H4 (cell line): ENCODE data around the gene EDAR. TPM values are rescaled to one million over a fixed set of nuclear protein-coding genes. Genes with fewer than 3 reads are reported as not detected.

Source experiments
- DNase-seq: peaks from one replicate; pipeline ENCODE4 v3.0.0-alpha.2; 2015; ENCODE audit warnings: low spot score
- total RNA-seq: library from RNA; depleted of rRNA; stranded (reverse); fragments of >200 nt; shearing (Covaris generic); gene quantifications from 2 replicates; pipeline ENCODE4 v1.2.3, GENCODE V29; 2014

The EDAR gene
- total RNA-seq, 1 experiment from 2014 or later: not detected

DNA sequence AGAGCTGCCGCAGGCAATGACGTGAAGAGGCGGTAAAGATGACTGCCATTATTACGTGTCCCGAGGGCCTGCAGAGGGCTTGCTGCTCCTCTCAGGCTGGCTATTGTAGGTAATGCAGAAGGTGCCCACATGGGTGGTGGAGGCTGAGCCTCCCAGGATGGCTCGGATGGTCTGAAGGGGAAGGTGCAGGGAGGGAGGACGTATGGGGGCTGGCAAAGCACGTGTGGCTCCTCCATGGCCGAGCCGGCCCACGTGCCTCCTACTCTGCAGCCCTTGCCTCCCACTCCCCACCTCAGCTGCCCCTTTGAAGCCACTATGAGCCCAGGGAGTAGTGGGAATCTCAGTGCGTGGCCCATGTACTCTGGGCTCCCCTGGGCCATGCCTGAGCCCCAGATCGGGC is 48.9 kb downstream of the EDAR start:
- no peak for DNase-seq

DNA sequence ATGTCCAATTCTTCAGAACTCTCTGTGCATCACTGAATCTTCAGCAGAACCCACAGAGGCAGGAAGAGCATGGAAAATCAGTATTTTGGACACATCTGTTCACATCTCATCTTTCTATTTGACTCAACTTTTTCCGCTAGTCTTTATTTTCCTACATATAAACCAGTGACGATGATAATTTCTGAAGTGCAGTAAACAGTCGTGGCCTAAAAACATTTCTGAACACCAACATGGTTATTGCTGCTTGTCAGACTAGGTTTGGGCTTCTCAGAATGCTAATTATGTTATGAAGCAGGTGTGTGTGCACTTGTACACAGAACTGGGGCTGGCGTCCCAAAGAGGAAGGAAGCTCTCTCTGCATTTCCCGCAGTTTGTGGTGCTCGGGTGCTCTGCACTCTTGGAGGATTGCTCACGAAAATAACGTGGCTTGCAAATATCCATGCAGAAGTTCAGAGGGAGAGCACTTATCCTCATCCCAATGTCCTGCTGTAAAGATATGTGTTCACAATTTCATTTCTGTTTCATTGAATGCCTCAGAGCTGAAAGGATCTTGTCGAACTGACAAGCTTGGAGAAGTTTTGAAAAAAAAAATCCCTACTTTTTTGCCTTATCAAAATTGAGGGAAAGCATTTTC is 50.8 kb downstream of the EDAR start:
- DNase-seq: no peak

DNA sequence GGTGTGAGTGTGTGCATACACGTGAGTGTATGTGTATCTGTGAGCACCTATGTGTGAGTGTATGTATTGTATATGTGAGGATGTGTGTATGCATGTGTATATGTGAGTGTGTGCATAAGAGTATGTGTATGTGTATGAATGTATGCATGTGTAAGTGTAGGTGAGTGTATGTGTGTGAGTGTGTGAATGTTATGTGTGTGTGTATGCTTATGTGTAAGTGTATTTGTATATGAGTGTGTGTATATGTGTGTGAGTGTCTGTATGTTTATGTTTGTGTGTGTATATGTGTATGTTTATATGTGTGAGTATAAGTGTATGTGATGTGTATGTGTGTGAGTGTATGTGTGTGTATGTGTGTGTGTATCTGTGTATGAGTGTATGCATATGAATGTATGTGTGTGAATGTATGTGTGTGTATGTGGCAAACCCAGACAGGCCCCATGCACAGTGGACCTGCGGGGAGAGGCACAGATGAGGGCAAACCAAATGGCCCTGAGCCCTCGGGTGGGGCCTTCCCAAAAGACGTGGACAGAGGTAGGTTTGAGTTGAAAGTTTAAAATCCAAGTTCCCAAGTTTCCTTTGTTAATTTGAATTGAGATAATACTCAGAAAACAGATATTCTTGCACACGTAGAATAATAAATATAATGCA is 51.5 kb downstream of the EDAR start:
- no peak for DNase-seq

DNA sequence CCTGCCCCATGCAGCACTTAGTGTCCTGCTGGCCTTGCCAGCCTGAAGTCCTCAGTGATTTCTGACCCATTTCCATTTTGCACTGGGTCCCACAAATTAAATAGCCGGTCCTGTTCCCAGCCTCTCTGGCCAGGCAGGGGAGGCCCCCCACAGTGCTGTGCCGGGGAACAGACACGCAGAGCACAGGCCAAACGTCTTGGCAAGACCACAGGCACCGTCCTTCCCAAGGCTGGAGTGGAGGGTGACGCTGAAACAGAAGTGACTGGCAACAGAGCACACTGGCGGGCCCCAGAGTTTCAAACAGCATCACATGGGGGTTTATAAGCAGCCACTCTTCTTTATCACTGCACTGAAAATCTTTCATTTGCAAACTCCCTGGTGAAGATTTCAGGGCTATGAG is 52.2 kb downstream of the EDAR start:
- DNase-seq: no peak

DNA sequence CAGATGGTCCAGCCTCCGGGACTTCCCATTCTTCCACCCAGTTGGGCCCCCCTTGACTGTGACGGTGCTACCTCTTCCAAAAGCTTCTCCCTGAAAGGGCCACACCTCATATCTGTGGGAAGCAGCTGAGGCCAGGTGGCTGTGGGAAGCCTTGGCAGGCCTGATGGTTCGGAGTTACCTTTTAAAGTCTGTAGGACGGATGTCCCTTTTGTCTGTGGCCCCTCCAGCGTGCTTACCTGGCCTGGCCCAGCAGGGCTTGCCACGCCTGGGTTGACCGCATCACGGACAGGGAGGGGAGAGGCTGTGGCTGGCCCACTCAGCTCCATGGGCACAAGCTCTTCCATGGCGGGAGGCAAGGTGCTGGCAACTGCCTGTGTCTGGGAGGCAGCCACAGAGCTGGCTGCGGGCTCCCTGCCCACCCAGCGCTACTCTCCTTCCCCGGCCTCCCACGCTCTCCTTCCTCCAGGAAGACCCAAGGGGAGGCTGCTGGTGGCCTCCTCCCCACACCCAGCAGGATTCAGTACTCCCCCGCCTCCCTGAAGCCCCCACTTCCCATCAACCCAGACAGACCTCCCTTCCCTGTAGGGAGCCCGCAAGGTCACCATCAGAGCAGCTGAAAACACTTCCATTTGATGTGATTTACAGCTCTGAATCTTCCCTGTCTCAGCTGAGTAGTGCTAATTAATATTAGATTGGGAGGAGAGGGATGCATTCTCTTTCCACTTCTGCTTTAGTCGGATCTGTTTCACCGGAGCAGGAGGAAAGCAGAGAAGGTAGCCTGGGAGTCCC is 52.8 kb downstream of the EDAR start:
- DNase-seq: no peak

DNA sequence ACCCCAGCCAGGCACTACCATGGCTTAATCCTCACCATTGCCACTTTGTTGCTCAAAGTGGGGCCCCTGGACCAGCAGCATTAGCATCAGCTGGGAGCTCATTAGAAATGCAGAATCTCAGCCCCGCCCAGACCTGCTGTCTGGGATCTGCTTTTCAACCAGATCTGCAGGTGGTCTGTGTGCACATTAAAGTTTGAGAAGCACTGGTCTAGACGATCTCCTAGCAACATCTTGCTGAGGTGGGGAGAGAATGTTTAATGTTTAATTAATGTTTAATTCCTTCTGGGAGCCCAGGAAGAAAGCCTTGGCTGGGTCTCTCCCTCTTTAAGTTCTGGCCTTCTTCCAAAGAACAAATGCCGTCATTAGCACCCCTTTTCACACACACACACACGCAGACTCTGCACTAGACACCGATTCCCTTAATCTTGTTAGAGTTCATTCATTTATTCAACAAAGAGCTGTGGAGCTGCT is 53.7 kb downstream of the EDAR start:
- no peak for DNase-seq

DNA sequence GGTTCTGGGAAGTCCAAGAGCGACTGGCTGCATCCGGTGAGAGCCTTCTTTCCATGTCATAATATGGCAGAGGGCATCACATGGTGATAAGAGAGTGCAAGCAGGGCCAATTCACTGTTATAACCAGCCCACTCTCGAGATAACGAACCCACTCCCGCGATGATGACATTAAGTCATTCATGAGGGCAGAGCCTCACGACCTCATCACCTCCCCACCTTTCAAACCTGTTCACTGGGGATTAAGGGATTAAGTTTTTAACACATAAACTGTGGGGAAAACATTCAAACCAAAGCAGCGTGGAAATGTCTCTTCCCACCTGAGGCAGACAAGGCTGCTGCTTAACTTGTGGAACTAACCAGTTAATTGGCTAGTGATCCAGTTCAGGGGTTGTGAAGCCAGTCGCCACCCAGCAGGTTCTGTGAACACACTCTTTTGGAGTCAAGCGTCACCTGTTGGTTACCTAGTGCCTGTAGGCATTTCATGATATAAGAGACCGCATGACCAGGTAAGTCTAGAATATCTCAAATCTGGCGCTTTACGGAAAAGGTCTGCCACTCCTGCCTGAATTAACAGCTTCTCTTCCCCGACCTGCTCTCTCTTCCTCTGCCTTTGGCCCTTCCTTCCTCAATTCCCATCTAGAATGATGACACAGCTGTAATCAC is 54.3 kb downstream of the EDAR start:
- DNase-seq: no peak

DNA sequence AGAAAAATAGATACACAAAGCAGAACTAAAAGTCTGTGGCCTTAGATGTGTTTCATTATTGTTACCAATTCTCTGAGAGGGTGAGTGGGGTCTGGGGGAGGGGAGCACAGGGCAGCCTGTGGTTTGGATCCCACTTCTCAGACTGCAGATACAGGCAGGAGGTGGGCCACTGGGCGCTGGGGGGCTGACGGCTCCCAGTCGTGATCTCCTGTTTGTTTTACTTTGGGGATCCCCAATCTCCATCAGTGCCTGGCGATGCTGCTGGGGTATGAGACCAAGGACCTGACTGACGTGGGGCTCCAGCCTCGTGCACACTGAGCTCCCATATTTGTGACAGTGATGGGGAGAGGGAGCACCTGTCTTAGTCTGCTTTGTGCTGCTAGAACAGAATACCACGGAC is 54.9 kb downstream of the EDAR start:
- no peak for DNase-seq

DNA sequence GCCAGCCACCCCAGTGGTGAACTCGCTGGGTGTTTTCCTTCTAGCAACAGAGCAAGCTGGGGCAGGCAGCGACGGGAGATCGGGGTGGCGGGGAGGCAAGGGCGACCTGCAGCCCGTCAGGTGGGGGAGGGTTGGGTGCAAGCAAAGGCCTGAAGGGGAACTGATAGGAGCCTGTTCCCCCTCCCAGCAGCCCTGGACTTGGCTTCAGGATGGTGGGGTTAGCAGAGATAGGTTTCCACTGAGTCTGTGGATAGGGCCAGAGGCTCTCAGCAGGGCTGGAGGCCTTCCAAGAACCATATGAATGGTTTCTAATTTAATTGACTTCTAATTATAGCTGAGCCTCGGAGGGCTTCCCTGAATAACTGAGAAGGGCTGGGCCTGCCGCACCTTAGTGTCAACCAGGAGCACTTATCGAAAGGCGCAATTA is 55.3 kb downstream of the EDAR start:
- no peak for DNase-seq

DNA sequence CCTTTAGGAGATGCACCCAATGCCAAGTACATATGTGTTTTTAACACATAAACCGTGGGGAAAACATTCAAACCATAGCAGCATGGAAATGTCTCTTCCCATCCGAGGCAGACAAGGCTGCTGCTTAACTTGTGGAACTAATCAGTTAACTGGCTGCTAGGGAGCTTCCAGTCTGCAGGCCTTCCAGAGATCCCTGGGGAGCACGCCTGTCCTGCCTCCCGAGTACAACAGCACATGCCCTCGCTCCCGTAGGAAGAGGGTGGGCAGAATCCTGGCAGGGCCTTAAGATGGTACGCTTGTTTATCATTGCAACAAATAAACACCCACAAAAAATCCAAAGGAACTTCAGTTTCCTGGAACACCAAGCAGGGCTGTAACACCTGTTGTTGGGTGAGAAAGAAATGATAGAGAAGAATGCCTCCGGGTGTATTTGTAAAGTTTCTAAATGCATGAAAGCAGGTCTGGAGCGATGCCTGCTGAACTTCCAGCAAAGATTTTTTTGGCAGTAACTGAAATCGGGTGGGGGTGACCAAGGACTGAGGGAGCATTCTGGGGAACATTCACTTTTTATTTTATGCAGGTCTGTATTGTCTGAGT is 56.2 kb downstream of the EDAR start:
- DNase-seq: no peak

DNA sequence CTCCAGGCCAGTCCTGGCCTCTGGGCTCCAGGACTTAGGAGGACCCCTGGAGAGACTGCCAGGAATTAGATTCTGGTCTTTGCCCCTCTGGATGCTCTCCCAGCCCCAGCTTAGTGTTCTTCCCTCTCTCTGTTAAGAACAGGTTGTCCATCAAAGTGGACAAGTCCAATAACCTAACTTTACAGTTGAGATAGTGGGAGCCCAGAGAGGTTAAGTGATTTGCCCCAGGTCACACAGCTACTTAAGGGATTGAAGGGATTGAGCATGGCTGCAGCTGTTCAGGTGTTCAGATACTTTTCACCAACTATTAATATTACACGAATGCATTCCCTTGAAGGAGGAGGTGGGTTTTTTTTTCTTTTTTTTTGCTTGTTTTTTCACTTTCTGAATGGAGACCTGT is 57.6 kb downstream of the EDAR start:
- no peak for DNase-seq

DNA sequence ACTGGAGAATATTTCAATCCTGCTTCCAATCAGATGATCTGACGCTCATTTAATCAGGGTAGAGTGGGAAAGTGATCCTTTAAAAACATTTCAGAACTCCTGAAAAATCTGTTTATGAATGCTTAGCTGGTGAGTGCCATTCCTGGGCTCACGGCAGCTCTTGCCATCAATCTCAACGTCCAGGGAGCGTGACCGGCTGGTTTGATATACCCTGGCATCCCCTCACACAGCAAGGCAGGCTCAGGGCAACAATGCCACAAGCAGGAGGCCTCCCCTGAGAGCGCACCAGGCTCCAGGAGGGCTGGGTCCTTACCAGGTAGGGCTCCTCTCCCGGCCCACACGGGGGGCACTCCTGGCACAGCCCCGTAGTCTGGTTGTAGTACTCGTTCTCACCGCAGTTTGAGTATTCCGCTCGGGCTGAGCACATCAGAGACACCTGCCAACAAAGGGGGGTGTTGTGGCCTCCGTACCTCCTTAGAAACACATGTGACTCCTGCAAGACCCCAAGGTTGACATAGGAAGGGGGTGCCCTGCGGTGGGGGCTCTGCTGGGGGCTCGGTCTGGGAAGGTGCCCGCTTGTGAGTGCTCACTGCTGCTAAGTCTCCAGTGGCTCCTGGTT is 59.1 kb downstream of the EDAR start:
- no peak for DNase-seq

DNA sequence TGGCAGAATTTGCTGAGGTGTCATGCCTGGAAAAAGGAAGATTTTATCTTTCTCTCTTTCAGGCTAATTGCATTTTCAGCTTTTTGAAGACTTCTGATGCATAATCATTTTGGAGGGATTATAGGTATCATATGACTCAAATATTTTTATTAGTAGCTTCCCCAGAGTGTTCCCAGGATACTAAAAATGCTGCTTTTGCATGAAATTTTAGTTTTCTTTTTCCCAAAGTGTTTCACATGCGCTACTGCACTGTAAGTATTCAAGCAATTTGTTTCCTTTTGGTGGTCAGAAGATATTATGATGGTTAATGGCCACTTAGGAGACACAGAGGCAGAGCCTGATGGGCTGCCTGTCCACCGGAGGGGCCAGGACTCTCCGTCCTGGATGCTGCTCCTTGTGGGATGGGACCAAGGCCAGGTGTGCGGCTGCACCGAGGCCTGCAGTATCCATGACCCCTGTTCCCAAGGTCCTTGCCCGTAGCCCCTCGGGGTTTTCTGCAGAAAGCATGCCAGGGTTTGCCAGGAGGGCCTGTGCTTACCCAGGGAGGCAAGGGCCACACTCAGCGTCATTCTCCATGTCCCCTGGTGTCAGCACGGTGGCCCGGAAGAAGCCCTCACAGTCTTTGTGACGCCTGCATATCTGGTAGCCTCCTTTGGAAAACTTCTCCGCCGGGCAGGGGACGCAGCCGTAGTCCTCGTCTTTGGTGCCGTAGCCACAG is 60.2 kb downstream of the EDAR start:
- DNase-seq: no peak

DNA sequence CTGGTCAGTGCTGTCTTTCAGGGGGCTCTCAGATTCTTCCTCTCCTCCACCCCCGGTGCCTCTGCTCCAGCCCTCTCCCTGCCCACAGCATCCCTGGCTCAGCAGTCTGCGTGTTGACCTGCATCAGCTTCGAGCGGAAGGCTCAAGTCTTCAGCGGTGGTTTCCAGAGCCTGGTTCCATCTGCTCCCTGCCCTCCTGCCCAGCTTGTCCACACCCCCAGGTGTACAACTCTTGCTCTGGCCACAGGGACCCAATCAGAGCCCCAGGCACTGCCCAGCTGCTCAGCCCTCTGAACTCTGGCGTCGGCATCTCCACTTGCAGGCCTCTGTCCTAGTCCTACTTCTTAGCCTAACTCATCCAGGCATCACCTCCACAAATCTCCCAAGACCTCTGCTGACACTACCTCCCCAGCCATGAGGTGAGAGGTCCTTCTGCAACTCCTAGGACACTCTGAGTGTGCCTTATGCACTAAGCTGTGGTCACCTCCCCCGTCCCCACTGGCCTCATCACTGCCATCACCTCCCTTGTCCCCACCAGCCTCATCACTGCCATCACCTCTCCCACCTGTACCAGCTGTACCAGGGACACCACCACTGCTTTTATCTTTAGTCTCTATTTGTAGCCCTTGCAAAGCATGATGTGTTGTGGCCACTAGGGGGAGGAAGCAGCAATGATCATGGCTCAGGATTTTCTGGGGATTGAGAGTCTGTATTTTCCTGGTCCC is 60.9 kb downstream of the EDAR start:
- peak; percentile 57 for DNase-seq

DNA sequence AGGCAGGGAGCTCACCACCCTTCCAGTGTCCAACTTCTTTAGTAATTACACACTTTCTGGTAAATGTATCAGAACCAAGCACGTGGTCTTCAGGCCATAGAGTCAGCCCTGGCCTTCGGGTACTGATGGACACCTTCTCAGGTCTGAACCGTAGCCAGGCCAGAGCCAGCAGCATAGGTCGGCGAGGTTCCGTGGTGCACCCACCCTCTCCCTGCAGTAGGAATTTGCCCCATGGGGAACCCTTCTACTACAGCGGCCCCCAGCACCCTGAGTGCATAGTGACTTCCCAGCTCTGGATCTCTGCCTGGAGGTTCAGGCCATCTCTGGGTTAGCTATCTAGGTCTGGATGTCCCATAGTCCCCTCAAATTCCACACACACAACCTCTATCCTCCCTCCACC is 61.6 kb downstream of the EDAR start:
- no peak for DNase-seq

DNA sequence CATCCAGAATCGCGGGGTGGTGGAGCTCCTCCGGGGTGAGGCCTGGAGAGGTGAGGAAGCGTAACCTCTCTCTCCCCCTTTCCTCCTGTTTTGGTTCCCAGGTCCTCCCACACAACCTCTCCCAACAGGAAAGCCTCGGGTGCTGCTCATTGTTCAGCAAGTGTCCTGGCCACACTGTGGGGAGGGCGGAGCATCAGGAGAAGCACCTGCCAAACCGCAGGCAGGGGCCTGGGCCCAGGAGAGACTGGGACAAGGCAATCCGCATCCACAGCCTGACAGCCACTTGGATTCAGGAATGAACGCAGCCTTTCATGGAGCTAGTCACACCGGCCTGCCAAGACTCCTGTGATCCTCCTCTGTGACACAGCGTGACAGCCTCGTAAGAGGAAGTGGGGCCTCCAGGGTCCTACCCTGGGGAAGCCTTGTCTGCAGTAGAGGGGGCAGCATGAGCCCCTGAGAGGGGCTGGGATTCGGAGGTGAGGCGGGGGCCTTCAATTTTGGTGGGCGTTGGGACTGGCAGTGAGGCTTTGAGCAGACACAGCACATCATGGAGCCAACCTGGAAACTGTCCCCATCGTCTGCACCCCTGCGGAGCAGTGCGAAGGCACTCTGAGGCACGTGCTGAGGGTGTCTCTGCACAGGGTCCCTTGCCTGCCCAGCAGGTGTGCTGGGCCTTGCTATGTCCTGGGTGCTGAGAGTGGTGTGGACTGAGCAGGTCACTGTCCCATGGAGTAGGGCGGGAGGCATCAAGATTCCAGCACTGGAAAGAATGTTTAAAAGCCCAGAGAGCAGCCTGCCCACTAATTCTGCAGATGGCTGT is 62.2 kb downstream of the EDAR start:
- no peak for DNase-seq

DNA sequence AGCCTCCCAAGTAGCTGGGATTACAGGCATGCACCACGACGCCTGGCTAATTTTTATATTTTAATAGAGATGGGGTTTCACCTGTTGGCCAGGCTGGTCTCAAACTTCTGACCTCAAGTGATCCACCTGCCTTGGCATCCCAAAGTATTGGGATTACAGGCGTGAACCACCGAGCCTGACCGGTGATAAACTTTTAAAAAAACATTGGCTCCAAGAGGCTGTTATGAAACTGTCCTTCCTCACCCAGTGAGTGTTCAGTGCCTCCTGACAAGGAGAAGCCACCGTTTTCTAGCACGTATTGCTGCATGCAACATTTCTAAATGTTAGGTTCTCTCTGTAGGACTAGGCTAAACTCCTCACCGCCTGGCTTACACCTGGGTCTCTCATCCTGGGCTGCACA is 63.3 kb downstream of the EDAR start:
- DNase-seq: no peak

DNA sequence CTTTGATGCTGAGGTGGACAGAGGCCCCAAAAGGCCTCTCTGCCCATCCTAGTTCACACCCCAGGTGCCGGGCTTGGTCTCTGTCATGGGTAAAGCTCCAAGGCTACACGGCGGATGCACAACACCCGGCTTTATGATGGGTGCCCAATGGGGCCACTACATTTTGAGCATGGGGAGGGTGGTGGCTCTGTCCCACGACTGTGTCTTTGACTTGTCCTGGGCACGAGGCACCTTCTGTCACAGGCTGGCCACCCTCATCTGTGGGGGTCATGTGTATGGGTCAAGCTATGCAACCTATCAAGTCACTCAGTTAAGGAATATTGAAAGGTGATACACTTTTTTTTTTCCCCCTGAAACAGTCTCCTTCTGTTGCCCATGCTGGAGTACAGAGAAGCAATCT is 63.7 kb downstream of the EDAR start:
- DNase-seq: no peak

DNA sequence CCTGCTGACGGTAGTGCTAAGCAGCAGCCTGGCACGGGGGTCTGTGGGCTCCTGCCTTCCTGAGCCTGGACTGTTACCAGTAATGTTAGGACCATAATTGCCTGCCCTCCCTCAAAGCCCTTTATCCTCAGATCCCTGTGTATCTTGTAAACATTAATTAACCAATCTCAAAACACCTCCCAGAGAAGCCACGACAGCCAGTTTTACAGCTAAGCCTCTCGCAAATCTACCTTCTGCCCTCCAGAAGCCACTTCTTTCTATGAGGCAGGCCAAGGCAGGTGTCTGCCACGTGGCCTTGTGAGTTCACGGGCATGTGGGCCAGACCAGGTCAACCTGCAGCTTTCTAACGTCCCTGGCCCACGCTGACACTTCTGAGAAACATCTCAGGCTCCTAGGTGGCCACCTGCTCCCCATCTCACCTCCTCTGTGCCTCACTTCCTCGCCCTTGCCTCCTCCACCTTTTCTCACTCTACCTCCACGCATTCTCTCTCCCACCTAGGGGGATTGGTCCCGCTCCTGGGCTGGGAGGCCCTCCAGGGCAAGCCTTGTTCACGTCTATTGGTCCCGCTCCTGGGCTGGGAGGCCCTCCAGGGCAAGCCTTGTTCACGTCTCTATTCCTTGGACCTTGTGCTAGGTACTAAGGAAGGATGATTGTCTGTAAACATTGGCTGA is 64.3 kb downstream of the EDAR start:
- no peak for DNase-seq
